ENCODE results near the gene RPL5.

The RPL5 gene

GRCh38 chr1:92886886-92887419 is 55.1 kb downstream of the RPL5 start:
- in situ Hi-C loops (cut with HindIII; ENCODE audit: low sequenced_read_pairs) = no loop called here

GRCh38 chr1:92887465-92887864 is 55.6 kb downstream of the RPL5 start:
- in situ Hi-C loops (cut with HindIII; ENCODE audit: low sequenced_read_pairs) = no loop called here

Data from endothelial cell of hepatic sinusoid (primary cell).